ENCODE data around the gene NUDT1. TPM values are rescaled to one million over a fixed set of nuclear protein-coding genes. Genes with fewer than 3 reads are reported as not detected.

The NUDT1 gene
- total RNA-seq, 1 donor from 2014 or later = 19.2 TPM

- H3K4me3 Mint-ChIP-seq = no peak overlapping the region
- peaks cover 18% of the 10 kb centered on the region for H3K36me3 Mint-ChIP-seq
- H3K27ac Mint-ChIP-seq = no peak overlapping the region
- no peak for DNase-seq (ENCODE audit: low spot score in 2 of 2, unreplicated experiment in 2 of 2)
- H3K27me3 Mint-ChIP-seq (ENCODE audit: low read depth) = no peaks in the 10 kb centered on the region
- no peaks in the 10 kb centered on the region for H3K9me3 Mint-ChIP-seq
- no peak for TF ChIP-seq CTCF (IDR thresholded peaks at IDR 0.05; ENCODE audit: unreplicated experiment)
- peaks cover 7% of the 10 kb centered on the region for H3K4me1 Mint-ChIP-seq
These were observed 15.6 kb downstream of the NUDT1 start for GRCh38 chr7:2257651-2258050.

DNA sequence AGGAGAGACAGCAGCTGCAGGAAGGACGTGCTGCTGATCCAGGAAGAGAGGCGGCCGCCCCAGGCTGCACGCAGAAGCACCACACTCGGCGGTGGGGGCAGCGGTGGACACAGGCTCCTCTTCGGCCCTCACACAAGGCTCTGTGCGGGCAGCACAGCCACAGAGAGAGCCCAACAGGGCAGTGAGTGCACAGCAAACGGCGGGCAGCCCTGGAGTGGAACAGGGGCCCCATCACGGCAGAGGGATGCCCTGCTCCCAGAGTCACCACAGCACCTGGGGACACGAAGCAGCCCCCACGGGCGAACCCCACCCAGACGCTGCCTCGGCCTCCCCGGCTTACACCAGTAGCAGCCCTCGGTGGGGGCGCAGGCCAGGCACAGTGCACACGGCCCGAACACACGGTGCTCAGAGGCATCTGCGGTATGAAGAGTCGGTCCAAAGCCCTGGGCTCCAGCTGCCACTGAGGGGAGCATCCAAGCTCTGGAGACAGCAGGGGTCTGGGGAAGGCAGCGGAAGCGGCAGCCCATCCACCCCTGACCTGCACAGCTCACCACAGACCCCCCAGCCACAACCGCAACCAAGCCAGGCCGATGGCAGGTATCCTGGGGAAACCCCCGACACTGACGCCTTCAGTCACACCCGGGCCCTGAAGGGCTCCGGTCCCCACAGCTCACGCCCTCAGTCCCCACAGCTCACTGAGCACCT, 16.8 kb downstream of the NUDT1 start:
- no peak overlapping the region for H3K27ac Mint-ChIP-seq
- H3K4me3 Mint-ChIP-seq = no peak overlapping the region
- no peak for DNase-seq (ENCODE audit: low spot score in 2 of 2, unreplicated experiment in 2 of 2)
- peaks cover 7% of the 10 kb centered on the region for H3K4me1 Mint-ChIP-seq
- no peaks in the 10 kb centered on the region for H3K9me3 Mint-ChIP-seq
- peaks cover 18% of the 10 kb centered on the region for H3K36me3 Mint-ChIP-seq
- H3K27me3 Mint-ChIP-seq (ENCODE audit: low read depth) = no peaks in the 10 kb centered on the region
- no peak for TF ChIP-seq CTCF (IDR thresholded peaks at IDR 0.05; ENCODE audit: unreplicated experiment)

DNA sequence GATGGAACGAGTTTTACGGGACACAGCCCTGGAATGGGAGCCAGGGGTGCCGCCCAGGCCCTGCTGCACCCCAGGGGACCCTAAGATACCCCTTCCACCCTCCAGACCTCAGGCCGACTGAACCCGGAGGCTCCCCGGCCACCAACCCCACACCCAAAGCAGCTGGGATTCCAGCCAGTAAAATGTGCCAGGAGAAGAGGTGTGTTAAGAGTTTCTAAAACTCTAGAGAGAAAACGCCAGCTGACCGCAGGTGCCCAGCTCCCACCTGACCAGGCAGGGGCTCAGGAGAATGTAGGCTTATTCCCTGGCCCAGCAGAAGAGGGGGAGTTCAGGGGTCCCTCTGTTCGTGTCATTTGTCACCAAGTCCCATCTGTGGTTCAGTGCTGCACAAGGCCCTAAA, 17.5 kb downstream of the NUDT1 start:
- no peak for DNase-seq (ENCODE audit: low spot score in 2 of 2, unreplicated experiment in 2 of 2)

GRCh38 chr7:2260820-2261219, 18.8 kb downstream of the NUDT1 start:
- peaks cover 7% of the 10 kb centered on the region for H3K4me1 Mint-ChIP-seq
- H3K36me3 Mint-ChIP-seq = peaks cover 26% of the 10 kb centered on the region
- H3K27me3 Mint-ChIP-seq (ENCODE audit: low read depth) = no peaks in the 10 kb centered on the region
- no peaks in the 10 kb centered on the region for H3K9me3 Mint-ChIP-seq
- peak; percentile 80 to 92 for DNase-seq (ENCODE audit: low spot score in 2 of 2, unreplicated experiment in 2 of 2)
- TF ChIP-seq CTCF (IDR thresholded peaks at IDR 0.05; ENCODE audit: unreplicated experiment) = no peak
- no peak overlapping the region for H3K4me3 Mint-ChIP-seq
- peak overlapping the region; percentile 65 for H3K27ac Mint-ChIP-seq

More for the DNA sequence above, 17.5 kb downstream of the NUDT1 start:
- Mint-ChIP-seq H3K4me3 (no peak overlapping the region), H3K36me3 (peaks cover 24% of the 10 kb centered on the region), H3K27ac (no peak overlapping the region), H3K9me3 (no peaks in the 10 kb centered on the region), H3K4me1 (peaks cover 7% of the 10 kb centered on the region), H3K27me3 (ENCODE audit: low read depth) (no peaks in the 10 kb centered on the region)
- TF ChIP-seq CTCF (IDR thresholded peaks at IDR 0.05; ENCODE audit: unreplicated experiment) = no peak

- peaks cover 25% of the 10 kb centered on the region for H3K36me3 Mint-ChIP-seq
- TF ChIP-seq CTCF (IDR thresholded peaks at IDR 0.05; ENCODE audit: unreplicated experiment) = no peak
- H3K27ac Mint-ChIP-seq = peak overlapping the region; percentile 39
- no peak for DNase-seq (ENCODE audit: low spot score in 2 of 2, unreplicated experiment in 2 of 2)
- H3K4me1 Mint-ChIP-seq = peaks cover 7% of the 10 kb centered on the region
- no peak overlapping the region for H3K4me3 Mint-ChIP-seq
- no peaks in the 10 kb centered on the region for H3K27me3 Mint-ChIP-seq (ENCODE audit: low read depth)
- no peaks in the 10 kb centered on the region for H3K9me3 Mint-ChIP-seq
These were observed 19.6 kb downstream of the NUDT1 start for GRCh38 chr7:2261611-2262010.
